Raji (cell line): ENCODE measurements around the gene BARX1.

Source experiments
- POLR2A ChIP-seq: IDR thresholded peaks from 2 replicates; pipeline ENCODE4 v1.6.1; 2011; ENCODE audit warnings: low read depth, low read length, control low read depth; ENCODE audit not compliant: insufficient read depth

BARX1 gene

DNA sequence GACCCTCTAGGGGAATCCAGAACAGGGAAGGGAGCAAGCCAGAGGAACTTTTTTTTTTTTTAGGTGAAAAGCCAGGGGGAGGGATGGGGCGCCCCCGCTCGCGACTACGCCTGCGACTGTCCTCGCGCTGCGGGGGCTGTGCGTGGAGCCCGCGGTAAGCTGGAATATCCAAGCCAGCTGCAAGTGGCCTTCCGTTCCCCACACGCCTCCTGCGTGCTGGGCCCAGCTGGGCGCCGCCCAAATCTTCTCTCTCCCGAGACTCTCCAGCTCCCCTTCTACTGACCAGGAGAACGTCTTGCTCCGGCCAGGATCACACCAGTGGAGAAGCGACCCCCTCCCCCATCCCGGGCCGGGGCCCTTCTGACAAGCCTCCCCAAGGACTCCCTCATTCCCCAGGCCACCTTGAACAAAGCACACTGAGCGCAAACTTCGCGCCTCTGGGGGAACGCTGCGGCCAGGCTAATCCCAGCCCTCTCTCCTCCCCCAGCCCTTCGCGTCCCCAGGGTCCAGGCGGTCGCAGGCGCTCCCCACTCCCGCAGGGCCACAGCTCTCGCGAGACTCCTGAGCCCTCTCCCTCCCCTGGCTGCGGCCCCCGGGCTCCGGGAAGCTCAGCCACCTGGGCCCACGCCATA lies 6.6 kb downstream of the BARX1 start:
- TF ChIP-seq POLR2A, result no peak

DNA sequence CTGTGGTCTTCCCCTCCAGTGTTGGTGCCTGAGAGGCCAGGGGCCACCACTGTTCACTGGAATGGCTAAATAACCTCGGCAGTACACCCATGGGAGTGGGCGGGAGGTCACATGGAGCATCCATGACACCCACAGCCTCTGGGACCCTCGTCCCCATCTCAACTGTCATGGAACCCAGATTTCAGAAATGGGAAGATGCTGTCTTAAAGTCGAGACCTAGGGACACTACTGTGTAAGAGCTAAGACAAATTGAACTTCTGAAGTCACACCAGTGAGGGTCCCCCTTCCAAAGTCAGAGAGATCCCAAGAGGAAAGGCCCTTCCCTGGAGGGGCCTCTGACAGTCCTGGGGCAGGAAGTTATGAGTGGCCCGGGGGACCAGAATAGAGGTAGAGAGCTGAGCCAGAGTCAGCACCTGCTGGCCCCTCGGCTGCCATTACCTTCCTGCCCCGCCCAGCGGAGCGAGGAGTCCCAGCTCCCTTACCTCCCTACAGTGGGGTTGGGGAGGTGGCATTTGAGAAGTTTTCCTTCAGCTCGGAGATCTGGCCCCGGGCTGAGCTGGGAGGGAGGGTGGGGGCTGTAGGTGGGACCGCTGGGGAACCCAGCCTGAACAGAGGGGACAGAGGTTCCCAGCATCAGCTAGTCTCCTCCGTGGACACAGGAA lies 7.6 kb downstream of the BARX1 start:
- no peak for TF ChIP-seq POLR2A

DNA sequence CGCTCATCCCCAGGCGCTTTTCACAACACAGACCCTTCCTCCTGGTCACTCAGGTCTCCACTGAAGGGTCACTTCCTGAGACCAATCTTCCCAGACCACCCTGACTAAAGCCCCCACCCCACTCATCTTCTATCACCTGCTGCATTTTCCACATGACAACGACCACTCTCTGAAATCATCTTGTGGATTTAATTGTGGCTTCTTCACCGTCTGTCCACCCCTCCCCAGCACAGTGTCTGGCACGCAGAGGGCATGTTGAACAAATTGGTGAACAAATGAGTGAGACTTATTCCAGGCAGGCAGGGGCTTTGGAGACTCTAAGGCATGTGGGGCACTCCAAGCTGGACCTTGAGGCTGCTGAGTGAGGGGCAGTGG lies 8.8 kb downstream of the BARX1 start:
- TF ChIP-seq POLR2A, result no peak

DNA sequence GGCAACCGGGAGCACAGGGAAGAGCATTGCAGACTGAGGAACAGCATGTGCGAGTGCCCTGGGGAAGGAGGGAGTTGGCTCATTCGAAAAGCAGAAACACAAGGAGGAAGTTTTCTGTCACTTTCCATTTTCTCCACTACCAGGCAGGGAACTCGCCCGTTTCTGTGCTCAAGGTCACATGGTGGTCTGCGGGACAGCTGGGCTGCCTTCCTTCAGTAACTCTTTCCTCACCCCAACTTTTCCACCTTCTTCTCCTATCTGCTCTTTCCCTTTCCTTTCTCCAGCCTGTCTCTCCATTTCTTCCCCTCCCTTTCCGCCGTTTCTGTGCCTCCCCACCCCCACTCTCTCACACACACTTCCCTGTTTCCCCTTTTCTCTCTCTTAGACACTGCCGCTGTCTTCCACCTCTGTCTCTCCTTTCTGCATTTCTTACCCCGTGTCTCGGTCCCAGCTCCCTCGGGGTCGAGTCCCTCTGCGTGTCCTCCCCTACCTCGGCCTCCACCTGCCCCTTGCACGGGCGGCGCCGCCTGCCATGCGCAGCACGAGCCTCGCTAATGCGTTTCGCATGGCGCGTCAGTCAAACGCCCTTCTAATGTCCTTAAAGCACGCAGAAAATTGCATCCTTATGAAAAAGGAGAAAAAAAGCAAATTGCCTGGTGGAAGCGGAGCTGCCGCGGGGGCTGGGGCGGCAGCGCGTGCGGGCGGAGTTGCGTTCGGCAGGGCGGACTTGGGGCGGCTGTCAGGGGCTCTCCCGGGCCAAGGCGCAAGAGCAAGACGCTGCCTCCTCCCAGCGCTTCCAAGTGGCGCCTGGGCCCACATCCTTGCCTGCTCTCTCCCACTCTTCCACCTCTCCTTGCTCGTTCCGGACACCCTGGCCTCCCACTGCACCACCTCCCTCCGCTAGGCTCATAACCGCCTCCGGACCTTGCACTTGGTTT lies 9.5 kb downstream of the BARX1 start:
- TF ChIP-seq POLR2A, result no peak

DNA sequence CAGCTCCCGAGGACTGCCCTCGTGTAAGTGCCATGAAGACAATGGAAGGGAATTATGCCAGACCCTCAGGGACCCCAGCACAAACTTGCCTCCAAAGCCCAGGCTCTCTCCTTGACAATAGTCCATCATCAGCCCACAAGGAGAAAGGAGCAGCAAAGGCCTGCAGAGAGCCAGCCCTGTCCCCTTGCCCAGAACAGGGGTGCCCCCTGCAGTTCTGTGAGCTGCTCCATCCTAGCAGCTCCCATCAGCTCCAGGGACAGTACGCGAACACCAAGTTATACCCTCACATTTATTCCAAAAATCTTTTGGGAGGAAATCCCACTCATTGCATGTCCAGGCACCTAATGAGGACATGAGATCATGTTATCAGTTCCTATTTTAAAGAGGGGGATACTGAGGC lies 11.1 kb downstream of the BARX1 start:
- no peak for TF ChIP-seq POLR2A

- TF ChIP-seq POLR2A, result no peak
Measured at GRCh38 chr9:93942161-93942560, 13.0 kb downstream of the BARX1 start.

GRCh38 chr9:93941493-93941892 lies 13.7 kb downstream of the BARX1 start:
- TF ChIP-seq POLR2A, result no peak

DNA sequence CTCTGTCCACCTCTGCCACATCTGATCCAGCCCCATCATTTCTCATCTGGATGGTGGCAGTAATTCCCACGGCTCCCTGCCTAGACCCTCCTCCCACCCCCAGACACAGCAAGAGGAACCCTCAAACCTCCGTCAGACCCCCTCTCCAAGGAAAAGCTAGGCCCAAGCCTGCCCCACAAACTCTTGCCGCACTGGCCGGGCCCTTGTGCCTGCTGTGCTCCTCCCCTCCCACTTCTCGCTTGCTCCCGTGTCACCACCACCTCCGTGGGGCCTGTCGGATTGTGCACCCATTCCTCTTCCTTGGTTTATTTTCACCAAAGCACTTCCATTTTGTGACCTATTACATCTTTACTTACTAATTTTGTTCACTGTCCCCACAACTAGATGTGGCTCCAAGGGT lies 14.2 kb downstream of the BARX1 start:
- TF ChIP-seq POLR2A, result no peak

DNA sequence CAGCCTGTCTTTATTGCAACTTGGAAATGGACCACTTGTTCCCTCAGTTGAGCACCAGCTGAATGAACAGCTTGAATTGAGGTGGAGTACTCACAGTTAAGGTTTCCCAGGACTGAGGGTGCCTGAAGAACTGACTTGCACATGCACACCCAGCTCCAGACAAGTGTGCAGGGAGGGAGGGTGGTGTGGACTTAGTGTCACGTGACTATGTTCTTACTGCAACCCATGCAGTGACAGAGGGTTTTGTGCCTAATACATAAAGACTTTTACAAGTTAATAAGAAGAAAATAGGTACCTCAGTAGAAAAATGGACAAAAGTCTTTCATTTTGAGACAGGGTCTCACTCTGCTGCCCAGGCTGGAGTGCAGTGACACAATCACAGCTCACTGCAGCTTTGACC lies 18.0 kb downstream of the BARX1 start:
- no peak for TF ChIP-seq POLR2A

GRCh38 chr9:93931905-93932304 lies 23.2 kb downstream of the BARX1 start:
- no peak for TF ChIP-seq POLR2A

GRCh38 chr9:93930070-93930469 lies 25.1 kb downstream of the BARX1 start:
- no peak for TF ChIP-seq POLR2A

DNA sequence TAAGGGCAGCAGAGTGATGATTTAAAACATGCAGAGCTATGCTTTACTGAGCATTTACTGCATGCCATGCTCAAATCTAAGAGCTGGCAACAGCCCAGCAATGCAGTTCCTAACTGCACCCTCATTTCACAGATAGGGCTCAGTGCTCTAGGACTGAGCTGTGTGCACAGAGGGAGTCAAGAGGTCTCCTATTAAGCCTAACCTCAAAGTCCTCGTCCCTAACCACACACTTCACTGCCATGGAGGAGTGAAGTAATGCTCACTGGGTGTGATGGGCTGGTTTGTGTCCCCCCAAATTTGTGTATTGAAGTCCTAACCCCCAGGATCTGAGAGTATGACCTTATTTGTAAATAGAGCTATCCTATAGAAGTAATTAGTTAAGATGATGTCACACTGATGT lies 25.9 kb downstream of the BARX1 start:
- no peak for TF ChIP-seq POLR2A

DNA sequence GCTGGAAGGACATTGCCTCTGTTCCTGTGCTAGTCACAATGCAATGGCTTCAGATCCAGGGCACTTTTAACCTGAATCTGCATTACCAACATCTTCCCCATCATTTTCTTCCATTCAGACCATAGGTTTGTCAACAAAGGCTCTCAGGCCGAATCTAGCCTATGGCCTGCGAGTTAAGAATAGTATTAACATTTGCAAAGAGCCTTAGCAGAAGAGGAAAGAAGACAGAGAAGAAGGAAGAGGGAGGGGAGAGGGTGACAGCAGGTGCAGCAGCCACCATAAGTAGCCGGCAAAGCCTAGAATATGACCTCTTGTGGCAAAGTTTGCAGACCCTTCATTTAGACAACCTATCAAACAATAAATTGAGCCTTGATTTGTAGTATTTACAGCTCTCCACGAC lies 32.6 kb downstream of the BARX1 start:
- no peak for TF ChIP-seq POLR2A

- TF ChIP-seq POLR2A, result no peak
Measured at GRCh38 chr9:93920131-93920800, 34.9 kb downstream of the BARX1 start.

- TF ChIP-seq POLR2A, result no peak
Measured at GRCh38 chr9:93918061-93918460, 37.1 kb downstream of the BARX1 start.
